ENCODE measurements around the gene MOCS2. TPM values are rescaled to one million over a fixed set of nuclear protein-coding genes. Genes with fewer than 3 reads are reported as not detected.

The MOCS2 gene
- total and polyA plus RNA-seq, 2 experiments from 2014 or later = 48.1 to 83.7 TPM

GRCh38 chr5:53067641-53068040 is 41.9 kb downstream of the MOCS2 start:
- Histone ChIP-seq H3K9ac (no peak overlapping the region), H3K9me3 (ENCODE audit: low read depth) (no peaks in the 10 kb centered on the region), H4K20me1 (ENCODE audit: insufficient read depth) (no peaks in the 10 kb centered on the region), H3F3A (ENCODE audit: insufficient read depth) (peaks cover 82% of the 10 kb centered on the region), H3K27ac (peak overlapping the region; percentile 89), H3K4me3 (no peak overlapping the region), H3K36me3 (ENCODE audit: low read depth) (peaks cover 20% of the 10 kb centered on the region), H3K4me1 (ENCODE audit: insufficient read depth) (peaks cover 59% of the 10 kb centered on the region), H3K27me3 (replicated peaks; ENCODE audit: insufficient read depth) (no peaks in the 10 kb centered on the region), H3K9me2 (ENCODE audit: insufficient read depth) (no peaks in the 10 kb centered on the region), H3K4me2 (ENCODE audit: unreplicated experiment) (no peak overlapping the region), H2AFZ (no peak overlapping the region), H3K79me2 (ENCODE audit: insufficient read depth) (no peaks in the 10 kb centered on the region)
- WGBS, 2 experiments (ENCODE audit: low coverage in 1 of 2, low lambda C conversion rate in 2 of 2, missing lambda C conversion rate in 2 of 2) = 0 to 4% methylated on average over 1 of the region's 1 CpG
- peak; percentile 78 for DNase-seq
- in situ Hi-C loops (cut with MboI) = no loop called here
- TF ChIP-seq EZH2phosphoT487 (IDR thresholded peaks at IDR 0.05; ENCODE audit: insufficient read depth, low read depth) (no peak), EZH2 (IDR thresholded peaks at IDR 0.05; ENCODE audit: insufficient read depth, poor library complexity, severe bottlenecking) (no peak)

GRCh38 chr5:53066088-53066487 is 43.5 kb downstream of the MOCS2 start:
- Histone ChIP-seq H3K27ac (no peak overlapping the region), H4K20me1 (ENCODE audit: insufficient read depth) (no peaks in the 10 kb centered on the region), H3K9me3 (ENCODE audit: low read depth) (no peaks in the 10 kb centered on the region), H3K27me3 (replicated peaks; ENCODE audit: insufficient read depth) (no peaks in the 10 kb centered on the region), H3K4me1 (ENCODE audit: insufficient read depth) (peaks cover 50% of the 10 kb centered on the region), H3F3A (ENCODE audit: insufficient read depth) (peaks cover 86% of the 10 kb centered on the region), H3K79me2 (ENCODE audit: insufficient read depth) (no peaks in the 10 kb centered on the region), H3K36me3 (ENCODE audit: low read depth) (peaks cover 20% of the 10 kb centered on the region), H3K9me2 (ENCODE audit: insufficient read depth) (no peaks in the 10 kb centered on the region), H2AFZ (no peak overlapping the region), H3K9ac (no peak overlapping the region), H3K4me3 (no peak overlapping the region), H3K4me2 (ENCODE audit: unreplicated experiment) (no peak overlapping the region)
- in situ Hi-C loops (cut with MboI) = no loop called here
- TF ChIP-seq EZH2phosphoT487 (IDR thresholded peaks at IDR 0.05; ENCODE audit: insufficient read depth, low read depth) (no peak), EZH2 (IDR thresholded peaks at IDR 0.05; ENCODE audit: insufficient read depth, poor library complexity, severe bottlenecking) (no peak)
- DNase-seq = no peak
- 100% methylated on average over 1 of the region's 1 CpG for WGBS, 2 experiments (ENCODE audit: low coverage in 1 of 2, low lambda C conversion rate in 2 of 2, missing lambda C conversion rate in 2 of 2)

GRCh38 chr5:53063791-53064190 is 45.8 kb downstream of the MOCS2 start:
- no peak overlapping the region for H3K9ac ChIP-seq
- H3K27me3 ChIP-seq (replicated peaks; ENCODE audit: insufficient read depth) = no peaks in the 10 kb centered on the region
- DNase-seq = peak; percentile 52
- H3K27ac ChIP-seq = peak overlapping the region; percentile 2; the same call in 1 of the 2 replicates
- no peaks in the 10 kb centered on the region for H3K79me2 ChIP-seq (ENCODE audit: insufficient read depth)
- TF ChIP-seq EZH2 (IDR thresholded peaks at IDR 0.05; ENCODE audit: insufficient read depth, poor library complexity, severe bottlenecking) (no peak), EZH2phosphoT487 (IDR thresholded peaks at IDR 0.05; ENCODE audit: insufficient read depth, low read depth) (no peak)
- H3K4me3 ChIP-seq = no peak overlapping the region
- 46% methylated on average over 3 of the region's 3 CpGs for WGBS, 2 experiments (ENCODE audit: low coverage in 1 of 2, low lambda C conversion rate in 2 of 2, missing lambda C conversion rate in 2 of 2)
- no peaks in the 10 kb centered on the region for H3K9me3 ChIP-seq (ENCODE audit: low read depth)
- in situ Hi-C loops (cut with MboI) = no loop called here
- H3K4me2 ChIP-seq (ENCODE audit: unreplicated experiment) = peak overlapping the region; percentile 55
- no peaks in the 10 kb centered on the region for H4K20me1 ChIP-seq (ENCODE audit: insufficient read depth)
- no peak overlapping the region for H2AFZ ChIP-seq
- peaks cover 30% of the 10 kb centered on the region for H3K4me1 ChIP-seq (ENCODE audit: insufficient read depth)
- peaks cover 72% of the 10 kb centered on the region for H3F3A ChIP-seq (ENCODE audit: insufficient read depth)
- no peaks in the 10 kb centered on the region for H3K9me2 ChIP-seq (ENCODE audit: insufficient read depth)
- H3K36me3 ChIP-seq (ENCODE audit: low read depth) = peaks cover 31% of the 10 kb centered on the region

DNA sequence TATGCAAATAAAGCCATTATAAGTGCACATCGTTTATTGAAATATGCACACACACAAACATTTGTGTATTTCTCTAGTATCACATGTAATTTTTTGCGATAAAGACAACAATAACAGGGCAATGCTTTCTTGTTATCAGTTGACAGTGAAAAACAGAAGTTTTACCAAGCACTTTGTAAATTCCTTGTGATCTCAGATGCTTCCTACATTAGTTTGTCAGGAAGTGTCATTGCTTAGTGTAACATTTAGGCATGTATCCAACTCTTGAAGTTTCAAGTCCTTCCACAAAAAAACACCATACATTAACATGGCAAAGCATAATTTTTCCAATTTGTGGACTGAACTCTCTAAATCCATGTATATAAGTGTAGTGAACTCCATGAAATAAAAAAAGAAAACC is 46.4 kb downstream of the MOCS2 start:
- no peak for TF ChIP-seq EZH2 (IDR thresholded peaks at IDR 0.05; ENCODE audit: insufficient read depth, poor library complexity, severe bottlenecking)
- TF ChIP-seq EZH2phosphoT487 (IDR thresholded peaks at IDR 0.05; ENCODE audit: insufficient read depth, low read depth) = no peak
- peak overlapping the region; percentile 55 for H3K4me2 ChIP-seq (ENCODE audit: unreplicated experiment)
- peaks cover 66% of the 10 kb centered on the region for H3F3A ChIP-seq (ENCODE audit: insufficient read depth)
- in situ Hi-C loops (cut with MboI) = no loop called here
- H2AFZ ChIP-seq = no peak overlapping the region
- peak overlapping the region; percentile 22 for H3K27ac ChIP-seq
- H3K4me1 ChIP-seq (ENCODE audit: insufficient read depth) = peaks cover 30% of the 10 kb centered on the region
- no peak overlapping the region for H3K9ac ChIP-seq
- H3K36me3 ChIP-seq (ENCODE audit: low read depth) = peaks cover 37% of the 10 kb centered on the region
- H4K20me1 ChIP-seq (ENCODE audit: insufficient read depth) = no peaks in the 10 kb centered on the region
- peak; percentile 68 for DNase-seq
- no peaks in the 10 kb centered on the region for H3K9me2 ChIP-seq (ENCODE audit: insufficient read depth)
- 81 to 82% methylated on average over 2 of the region's 2 CpGs for WGBS, 2 experiments (ENCODE audit: low coverage in 1 of 2, low lambda C conversion rate in 2 of 2, missing lambda C conversion rate in 2 of 2)
- no peak overlapping the region for H3K4me3 ChIP-seq
- H3K9me3 ChIP-seq (ENCODE audit: low read depth) = no peaks in the 10 kb centered on the region
- no peaks in the 10 kb centered on the region for H3K79me2 ChIP-seq (ENCODE audit: insufficient read depth)
- H3K27me3 ChIP-seq (replicated peaks; ENCODE audit: insufficient read depth) = no peaks in the 10 kb centered on the region

DNA sequence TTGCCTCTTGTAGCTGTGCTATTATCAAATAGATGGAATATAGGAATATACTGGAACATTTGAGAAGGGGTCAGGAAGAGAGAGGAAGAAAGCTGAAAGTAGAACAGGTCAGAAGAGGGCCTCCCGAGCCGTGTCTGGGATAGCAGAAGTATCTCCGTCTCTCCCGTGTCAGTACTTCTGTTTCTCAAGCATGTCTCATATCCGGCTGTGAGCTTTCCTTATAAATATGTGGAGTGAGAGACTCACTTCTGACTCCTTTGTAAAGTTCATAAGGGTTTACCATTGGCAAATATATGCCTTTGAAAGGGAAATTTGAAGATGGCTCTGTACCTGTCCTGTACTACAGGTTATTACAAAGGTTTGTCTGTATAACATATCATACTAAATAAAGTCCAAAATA is 50.3 kb downstream of the MOCS2 start:
- H2AFZ ChIP-seq = no peak overlapping the region
- H3F3A ChIP-seq (ENCODE audit: insufficient read depth) = peaks cover 50% of the 10 kb centered on the region
- no peaks in the 10 kb centered on the region for H3K9me2 ChIP-seq (ENCODE audit: insufficient read depth)
- no peak overlapping the region for H3K9ac ChIP-seq
- 97 to 98% methylated on average over 5 of the region's 5 CpGs for WGBS, 2 experiments (ENCODE audit: low coverage in 1 of 2, low lambda C conversion rate in 2 of 2, missing lambda C conversion rate in 2 of 2)
- TF ChIP-seq EZH2phosphoT487 (IDR thresholded peaks at IDR 0.05; ENCODE audit: insufficient read depth, low read depth) (no peak), EZH2 (IDR thresholded peaks at IDR 0.05; ENCODE audit: insufficient read depth, poor library complexity, severe bottlenecking) (no peak)
- H3K4me1 ChIP-seq (ENCODE audit: insufficient read depth) = peaks cover 20% of the 10 kb centered on the region
- H3K36me3 ChIP-seq (ENCODE audit: low read depth) = peaks cover 40% of the 10 kb centered on the region
- H3K4me3 ChIP-seq = no peak overlapping the region
- H3K9me3 ChIP-seq (ENCODE audit: low read depth) = no peaks in the 10 kb centered on the region
- no peaks in the 10 kb centered on the region for H4K20me1 ChIP-seq (ENCODE audit: insufficient read depth)
- no peaks in the 10 kb centered on the region for H3K27me3 ChIP-seq (replicated peaks; ENCODE audit: insufficient read depth)
- H3K27ac ChIP-seq = no peak overlapping the region
- H3K4me2 ChIP-seq (ENCODE audit: unreplicated experiment) = no peak overlapping the region
- in situ Hi-C loops (cut with MboI) = no loop called here
- no peaks in the 10 kb centered on the region for H3K79me2 ChIP-seq (ENCODE audit: insufficient read depth)
- no peak for DNase-seq

All from GM23248 (cell line).